Measurements from ENCODE around the gene PM20D1. TPM values are rescaled to one million over a fixed set of nuclear protein-coding genes. Genes with fewer than 3 reads are reported as not detected.
A peak's percentile ranks its signal among the peaks of the same experiment; 100 is the strongest.

PM20D1 gene
- total and polyA plus RNA-seq, 7 donors, result 0.05 to 0.32 (median 0.23) TPM; not detected in 2

DNA sequence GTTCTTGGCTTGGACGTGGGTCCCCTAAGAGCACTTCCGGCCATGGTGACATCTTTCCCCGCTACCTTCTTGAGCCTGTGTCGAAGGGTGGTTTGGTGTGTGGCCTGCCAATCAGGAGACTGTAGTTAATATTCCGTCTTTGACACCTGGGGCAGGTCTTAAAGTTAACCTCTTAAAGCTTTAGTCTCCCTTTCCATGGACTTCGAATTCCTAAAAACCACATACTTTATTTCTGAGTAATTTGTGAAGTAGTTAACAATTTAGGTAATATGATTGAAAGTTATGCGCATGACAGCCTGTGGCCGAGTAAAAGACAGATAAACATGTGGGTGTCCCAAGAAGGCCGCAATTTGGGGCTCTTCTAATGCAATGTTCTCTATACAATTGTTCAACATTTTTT lies 64.5 kb downstream of the PM20D1 start:
- ATAC-seq (no peak), DNase-seq (no peak)
- intact Hi-C loops (cut with DNase I), result no loop called here
- 91 to 93% (median 92%) methylated on average over 9 of the region's 9 CpGs for WGBS, 3 donors
- Histone ChIP-seq H3K9me3 (no peaks in the 10 kb centered on the region), H3K4me3 (no peak overlapping the region), H3K27ac (peak overlapping the region; percentile 33), H3K27me3 (ENCODE audit: insufficient read depth in 3 of 3, low read length in 2 of 3) (no peaks in the 10 kb centered on the region), H3K4me1 (peaks cover 16% of the 10 kb centered on the region), H3K36me3 (ENCODE audit: insufficient read depth in 1 of 2, low read depth in 1 of 2) (peaks cover 0 to 12% of the 10 kb centered on the region in 2 donors)
- TF ChIP-seq, protein P1, sequence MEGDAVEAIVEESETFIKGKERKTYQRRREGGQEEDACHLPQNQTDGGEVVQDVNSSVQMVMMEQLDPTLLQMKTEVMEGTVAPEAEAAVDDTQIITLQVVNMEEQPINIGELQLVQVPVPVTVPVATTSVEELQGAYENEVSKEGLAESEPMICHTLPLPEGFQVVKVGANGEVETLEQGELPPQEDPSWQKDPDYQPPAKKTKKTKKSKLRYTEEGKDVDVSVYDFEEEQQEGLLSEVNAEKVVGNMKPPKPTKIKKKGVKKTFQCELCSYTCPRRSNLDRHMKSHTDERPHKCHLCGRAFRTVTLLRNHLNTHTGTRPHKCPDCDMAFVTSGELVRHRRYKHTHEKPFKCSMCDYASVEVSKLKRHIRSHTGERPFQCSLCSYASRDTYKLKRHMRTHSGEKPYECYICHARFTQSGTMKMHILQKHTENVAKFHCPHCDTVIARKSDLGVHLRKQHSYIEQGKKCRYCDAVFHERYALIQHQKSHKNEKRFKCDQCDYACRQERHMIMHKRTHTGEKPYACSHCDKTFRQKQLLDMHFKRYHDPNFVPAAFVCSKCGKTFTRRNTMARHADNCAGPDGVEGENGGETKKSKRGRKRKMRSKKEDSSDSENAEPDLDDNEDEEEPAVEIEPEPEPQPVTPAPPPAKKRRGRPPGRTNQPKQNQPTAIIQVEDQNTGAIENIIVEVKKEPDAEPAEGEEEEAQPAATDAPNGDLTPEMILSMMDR (IDR thresholded peaks at IDR 0.05), result no peak

DNA sequence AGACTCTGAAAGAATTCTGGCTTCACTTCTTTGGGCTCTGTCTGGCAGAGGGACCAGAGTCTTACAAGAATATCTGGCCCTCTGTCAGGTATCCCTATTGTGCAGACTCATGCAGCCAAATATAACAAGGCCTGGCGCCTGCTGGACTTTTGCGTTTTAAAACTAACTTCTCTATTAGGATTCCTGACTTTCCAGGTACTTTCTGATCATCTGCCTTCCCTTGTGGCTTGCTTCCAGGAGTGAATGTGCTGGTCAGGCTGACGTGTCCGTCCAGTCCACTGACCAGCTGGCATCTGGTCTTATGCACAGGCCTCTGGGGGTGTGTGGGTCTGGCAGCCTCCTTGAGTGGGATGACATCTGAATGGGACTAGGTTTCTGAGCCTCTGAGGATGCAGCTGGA lies 66.0 kb downstream of the PM20D1 start:
- H3K36me3 ChIP-seq (ENCODE audit: insufficient read depth in 1 of 2, low read depth in 1 of 2), result no peaks in the 10 kb centered on the region
- no peak overlapping the region for H3K4me3 ChIP-seq
- TF ChIP-seq, protein P1 (IDR thresholded peaks at IDR 0.05), result no peak
- H3K9me3 ChIP-seq, result no peaks in the 10 kb centered on the region
- H3K27ac ChIP-seq, result peak overlapping the region; percentile 62
- ATAC-seq, result peak; percentile 83 to 90 (median 88)
- H3K27me3 ChIP-seq (ENCODE audit: insufficient read depth in 3 of 3, low read length in 2 of 3), result no peaks in the 10 kb centered on the region
- intact Hi-C loops (cut with DNase I), result no loop called here
- DNase-seq, result peak; percentile 65 to 80
- H3K4me1 ChIP-seq, result peaks cover 15% of the 10 kb centered on the region
- 28 to 40% (median 30%) methylated on average over 4 of the region's 4 CpGs for WGBS, 3 donors

DNA sequence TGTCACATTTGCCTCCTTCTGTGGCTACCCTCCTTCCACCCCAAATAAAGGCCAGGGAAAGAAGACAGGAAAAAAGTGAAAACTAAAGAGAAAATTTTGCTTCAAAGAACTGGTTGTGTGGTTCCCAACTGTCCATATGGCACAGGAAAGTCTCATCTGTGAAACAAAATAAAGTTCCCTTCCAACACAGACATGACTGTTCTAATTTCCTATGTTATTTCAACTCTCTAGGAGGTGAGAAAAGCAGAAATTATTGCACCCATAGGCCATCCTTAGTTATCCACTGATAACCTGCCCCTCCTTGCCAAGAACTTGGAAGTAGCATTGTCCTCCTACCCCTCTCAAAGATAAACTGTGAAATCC lies 66.5 kb downstream of the PM20D1 start:
- Histone ChIP-seq H3K4me3 (no peak overlapping the region), H3K36me3 (ENCODE audit: insufficient read depth in 1 of 2, low read depth in 1 of 2) (no peaks in the 10 kb centered on the region), H3K4me1 (peaks cover 15% of the 10 kb centered on the region), H3K27ac (peak overlapping the region; percentile 62), H3K27me3 (ENCODE audit: insufficient read depth in 3 of 3, low read length in 2 of 3) (no peaks in the 10 kb centered on the region), H3K9me3 (no peaks in the 10 kb centered on the region)
- DNase-seq, result no peak
- peak; percentile 6 to 28 (median 16) for ATAC-seq
- TF ChIP-seq, protein P1 (IDR thresholded peaks at IDR 0.05), result no peak
- intact Hi-C loops (cut with DNase I), result no loop called here

DNA sequence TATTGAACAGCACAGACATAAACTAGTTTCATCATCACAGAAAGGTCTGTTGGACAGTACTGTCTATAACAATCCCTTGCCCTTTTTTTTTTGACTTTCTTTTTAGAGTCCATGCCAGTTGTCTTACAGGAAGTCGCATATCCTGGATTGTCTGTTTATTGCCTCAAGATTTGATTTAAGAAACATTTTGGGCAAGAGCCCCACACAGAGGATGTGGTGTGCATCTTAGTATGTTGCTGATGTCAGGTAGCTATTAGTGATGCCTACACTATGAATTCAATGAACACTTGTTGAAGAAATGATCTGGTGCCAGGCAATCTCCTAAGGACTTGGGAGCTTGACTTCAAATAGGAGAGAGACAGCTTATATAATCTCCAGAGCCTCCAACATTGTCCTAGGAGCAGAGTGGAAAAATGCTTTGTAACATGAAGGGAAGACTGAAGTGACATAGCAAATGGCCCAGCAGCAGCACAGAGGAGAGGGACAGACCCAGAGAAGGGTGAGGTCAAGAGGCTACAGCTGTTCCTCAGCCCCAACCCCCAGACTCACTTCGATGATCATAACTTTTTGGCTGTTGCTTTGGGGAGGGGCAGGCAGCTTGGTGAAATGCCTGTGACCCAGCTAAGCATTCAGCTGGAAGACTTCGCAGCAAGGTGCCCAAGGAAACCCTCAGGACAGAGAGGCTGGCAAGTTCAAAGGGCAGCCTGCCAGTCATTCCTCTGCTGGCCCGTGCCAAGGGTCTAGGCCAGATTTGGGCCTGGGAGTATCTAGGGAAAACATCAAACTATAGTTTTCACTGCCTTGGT lies 67.1 kb downstream of the PM20D1 start:
- Histone ChIP-seq H3K27ac (peak overlapping the region; percentile 62), H3K9me3 (no peaks in the 10 kb centered on the region), H3K4me1 (peaks cover 15% of the 10 kb centered on the region), H3K36me3 (ENCODE audit: insufficient read depth in 1 of 2, low read depth in 1 of 2) (no peaks in the 10 kb centered on the region), H3K4me3 (no peak overlapping the region), H3K27me3 (ENCODE audit: insufficient read depth in 3 of 3, low read length in 2 of 3) (no peaks in the 10 kb centered on the region)
- TF ChIP-seq, protein P1 (IDR thresholded peaks at IDR 0.05), result no peak
- 36 to 50% (median 38%) methylated on average over 4 of the region's 4 CpGs for WGBS, 3 donors
- DNase-seq (no peak), ATAC-seq (peak in 2 of 4 donors; percentile 32 to 33)
- intact Hi-C loops (cut with DNase I), result no loop called here

DNA sequence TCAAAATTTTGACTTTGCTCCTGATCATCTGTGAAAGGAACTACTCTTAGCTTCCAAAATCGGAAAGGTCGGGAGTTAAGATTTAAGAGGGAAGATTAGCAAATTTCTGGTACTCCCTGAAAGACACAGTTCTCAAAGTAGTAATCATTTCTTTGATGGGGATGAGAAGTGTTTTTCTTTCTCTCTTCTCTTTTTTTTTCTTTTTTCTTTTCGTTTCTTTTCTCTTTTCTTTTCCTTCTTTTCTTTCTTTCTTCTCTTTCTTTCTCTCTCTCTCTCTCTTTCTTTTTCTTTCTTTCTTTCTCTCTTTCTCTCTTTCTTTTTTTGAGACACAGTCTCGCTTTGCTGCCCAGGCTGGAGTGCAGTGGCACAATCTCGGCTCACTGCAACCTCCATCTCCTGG lies 69.6 kb downstream of the PM20D1 start:
- no peaks in the 10 kb centered on the region for H3K27me3 ChIP-seq (ENCODE audit: insufficient read depth in 3 of 3, low read length in 2 of 3)
- intact Hi-C loops (cut with DNase I), result no loop called here
- TF ChIP-seq, protein P1 (IDR thresholded peaks at IDR 0.05), result no peak
- H3K4me1 ChIP-seq, result peaks cover 22% of the 10 kb centered on the region
- no peak overlapping the region for H3K27ac ChIP-seq
- no peaks in the 10 kb centered on the region for H3K36me3 ChIP-seq (ENCODE audit: insufficient read depth in 1 of 2, low read depth in 1 of 2)
- WGBS, 3 donors, result 86 to 94% (median 94%) methylated on average over 5 of the region's 5 CpGs
- ATAC-seq, result no peak
- H3K9me3 ChIP-seq, result no peaks in the 10 kb centered on the region
- no peak overlapping the region for H3K4me3 ChIP-seq
- DNase-seq, result no peak

Data from psoas muscle (tissue), 8 donors.